Tibial artery (tissue), 4 donors: Measurements from ENCODE around the gene FCHSD2.

Experiments
- DNase-seq, 2 donors: peaks; one replicate each; pipeline ENCODE4 v3.0.0-alpha.2; 2019
- H3K27ac ChIP-seq, 2 donors: fragments of 200-600 bp; sonication (generic) in 1 of 2; 1 replicate in 1 of 2; 2 replicates in 1 of 2; pipeline ENCODE4 v1.5.1; 2018 to 2019; ENCODE audit warnings: mild to moderate bottlenecking in 1 of 2
- H3K27me3 ChIP-seq, 2 donors: fragments of 200-600 bp; sonication (generic) in 1 of 2; one replicate each; pipeline versions ENCODE4 v1.5.1 to v1.6.0; 2016 to 2019
- H3K36me3 ChIP-seq, 3 donors: fragments of 200-600 bp; sonication (generic) in 2 of 3; one replicate each; pipeline ENCODE4 v1.5.1; 2016 to 2019; ENCODE audit warnings: mild to moderate bottlenecking in 2 of 3
- H3K4me1 ChIP-seq, 4 donors: fragments of 200-600 bp; sonication (generic) in 2 of 4; 1 replicate in 3 of 4; 2 replicates in 1 of 4; pipeline ENCODE4 v1.5.1; 2016 to 2019
- H3K4me3 ChIP-seq, 2 donors: fragments of 200-600 bp; sonication (generic) in 1 of 2; 1 replicate in 1 of 2; 2 replicates in 1 of 2; pipeline ENCODE4 v1.5.1; 2018 to 2019; ENCODE audit warnings: mild to moderate bottlenecking in 2 of 2
- H3K9me3 ChIP-seq, 3 donors: fragments of 200-600 bp; sonication (generic) in 1 of 3; one replicate each; pipeline ENCODE4 v1.5.1; 2016 to 2019
- intact Hi-C: fragments of 100-400 bp; cut with DNase I; formaldehyde crosslinking; loops from one replicate; pipeline ENCODE4 v1.15.0; 2023; ENCODE audit warnings: low total_unique reads
- TF ChIP-seq, protein P1 (sequence below), 2 experiments: fragments of 200-600 bp in 1 of 2; fragments of 450-650 bp in 1 of 2; IDR thresholded peaks; one replicate each; pipeline ENCODE4 v1.5.1; 2017 to 2019; ENCODE audit warnings: antibody characterized with exemption in 2 of 2, mild to moderate bottlenecking in 1 of 2, moderate library complexity in 1 of 2

FCHSD2 gene

DNA sequence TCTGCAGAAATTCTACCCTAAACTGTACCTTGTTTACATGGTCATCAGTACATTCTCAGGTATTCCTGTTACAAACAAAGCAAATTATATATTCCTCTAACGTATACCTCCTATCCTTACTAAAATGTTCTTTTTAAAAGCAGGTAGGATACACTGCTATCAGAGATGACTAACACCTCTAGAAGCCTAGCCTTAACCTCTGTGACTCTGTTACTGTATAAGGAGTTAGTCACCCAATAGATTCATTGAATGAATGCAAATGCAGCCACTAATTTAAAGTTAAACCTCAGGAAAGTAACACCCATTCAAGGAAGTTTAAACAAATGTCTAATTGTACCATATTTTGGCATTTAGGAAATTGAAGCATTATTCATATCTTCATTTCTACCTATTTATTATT lies 82.2 kb downstream of the FCHSD2 start:
- DNase-seq = no peak
- TF ChIP-seq, protein P1, sequence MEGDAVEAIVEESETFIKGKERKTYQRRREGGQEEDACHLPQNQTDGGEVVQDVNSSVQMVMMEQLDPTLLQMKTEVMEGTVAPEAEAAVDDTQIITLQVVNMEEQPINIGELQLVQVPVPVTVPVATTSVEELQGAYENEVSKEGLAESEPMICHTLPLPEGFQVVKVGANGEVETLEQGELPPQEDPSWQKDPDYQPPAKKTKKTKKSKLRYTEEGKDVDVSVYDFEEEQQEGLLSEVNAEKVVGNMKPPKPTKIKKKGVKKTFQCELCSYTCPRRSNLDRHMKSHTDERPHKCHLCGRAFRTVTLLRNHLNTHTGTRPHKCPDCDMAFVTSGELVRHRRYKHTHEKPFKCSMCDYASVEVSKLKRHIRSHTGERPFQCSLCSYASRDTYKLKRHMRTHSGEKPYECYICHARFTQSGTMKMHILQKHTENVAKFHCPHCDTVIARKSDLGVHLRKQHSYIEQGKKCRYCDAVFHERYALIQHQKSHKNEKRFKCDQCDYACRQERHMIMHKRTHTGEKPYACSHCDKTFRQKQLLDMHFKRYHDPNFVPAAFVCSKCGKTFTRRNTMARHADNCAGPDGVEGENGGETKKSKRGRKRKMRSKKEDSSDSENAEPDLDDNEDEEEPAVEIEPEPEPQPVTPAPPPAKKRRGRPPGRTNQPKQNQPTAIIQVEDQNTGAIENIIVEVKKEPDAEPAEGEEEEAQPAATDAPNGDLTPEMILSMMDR (IDR thresholded peaks at IDR 0.05) = no peak
- no peaks in the 10 kb centered on the region for H3K9me3 ChIP-seq
- H3K36me3 ChIP-seq = peaks cover 0 to 5% (median 0%) of the 10 kb centered on the region in 3 donors
- peaks cover 0 to 76% (median 25%) of the 10 kb centered on the region in 4 donors for H3K4me1 ChIP-seq
- intact Hi-C loops = no loop called here
- no peak overlapping the region for H3K4me3 ChIP-seq
- no peaks in the 10 kb centered on the region for H3K27me3 ChIP-seq
- H3K27ac ChIP-seq = peak overlapping the region in 1 of 2 donors; percentile 29

DNA sequence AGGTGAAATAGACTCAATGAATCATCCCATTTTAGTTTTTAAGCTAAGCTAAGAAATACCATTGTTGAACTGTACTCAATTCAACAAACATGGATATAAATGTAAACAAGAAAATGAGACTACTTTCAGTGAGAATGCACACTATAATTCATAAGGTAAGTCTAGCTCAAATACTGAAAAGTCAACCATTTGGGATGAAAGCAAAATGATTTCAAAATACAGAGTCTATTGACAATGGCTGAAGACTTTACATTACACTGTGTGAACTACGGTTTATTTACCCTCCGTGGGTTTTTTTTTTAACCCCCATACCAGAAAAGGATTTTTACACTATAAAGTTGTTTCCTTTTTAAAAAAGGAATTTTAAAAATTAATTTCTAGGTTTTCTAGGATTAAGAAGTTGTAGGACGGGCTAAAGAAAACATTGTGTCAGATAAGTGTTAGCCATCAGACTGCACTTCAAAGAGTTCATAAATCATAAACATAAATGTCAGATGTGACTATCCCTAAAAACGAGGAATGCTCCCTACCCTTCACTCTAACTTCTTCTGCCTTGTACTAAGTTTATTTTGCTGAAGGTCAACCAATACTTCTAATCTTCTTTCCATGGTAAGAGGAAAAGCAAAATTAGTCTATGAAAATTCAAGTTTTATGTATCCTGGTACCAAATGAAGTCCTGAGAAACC lies 83.0 kb downstream of the FCHSD2 start:
- intact Hi-C loops = no loop called here
- no peak overlapping the region for H3K27ac ChIP-seq
- DNase-seq = no peak
- H3K9me3 ChIP-seq = no peaks in the 10 kb centered on the region
- TF ChIP-seq, protein P1 (IDR thresholded peaks at IDR 0.05) = no peak
- peaks cover 0 to 5% (median 0%) of the 10 kb centered on the region in 3 donors for H3K36me3 ChIP-seq
- peaks cover 0 to 70% (median 25%) of the 10 kb centered on the region in 4 donors for H3K4me1 ChIP-seq
- no peaks in the 10 kb centered on the region for H3K27me3 ChIP-seq
- H3K4me3 ChIP-seq = no peak overlapping the region

DNA sequence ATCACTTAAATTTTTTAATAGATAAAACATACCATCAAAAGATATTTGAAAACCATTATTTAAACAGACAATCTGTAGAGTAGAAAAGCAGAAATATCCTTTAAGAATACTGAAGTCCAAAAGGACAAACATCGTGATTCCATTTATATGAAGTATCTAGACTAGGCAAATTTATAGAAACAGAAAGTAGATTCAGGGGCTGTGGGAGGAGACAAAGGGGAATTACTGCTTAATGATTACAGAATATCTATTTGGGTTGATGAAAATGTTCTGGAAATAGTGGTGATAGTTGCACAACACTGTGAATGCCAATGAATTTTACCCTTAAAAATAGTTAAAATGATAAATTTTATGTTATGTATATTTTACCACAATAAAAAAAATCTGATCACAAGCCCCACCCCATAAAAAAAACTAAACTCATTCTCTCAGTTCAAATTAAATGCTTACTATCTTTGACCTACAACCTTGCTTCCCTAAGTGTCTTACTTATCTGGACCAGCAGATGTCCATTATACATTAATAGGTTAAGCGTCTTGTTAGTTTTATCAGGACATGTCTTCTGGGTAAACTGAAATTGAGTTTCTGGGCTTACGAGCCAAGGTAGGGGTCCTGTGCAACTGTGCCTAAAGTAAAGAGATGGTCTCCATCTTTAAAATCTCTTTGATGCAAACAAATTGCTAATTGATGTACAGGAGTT lies 86.3 kb downstream of the FCHSD2 start:
- TF ChIP-seq, protein P1 (IDR thresholded peaks at IDR 0.05) = no peak
- no peaks in the 10 kb centered on the region for H3K36me3 ChIP-seq
- no peak overlapping the region for H3K27ac ChIP-seq
- H3K4me1 ChIP-seq = peaks cover 0 to 50% (median 12%) of the 10 kb centered on the region in 4 donors
- no peak overlapping the region for H3K4me3 ChIP-seq
- no peak for DNase-seq
- H3K9me3 ChIP-seq = no peaks in the 10 kb centered on the region
- intact Hi-C loops = no loop called here
- H3K27me3 ChIP-seq = no peaks in the 10 kb centered on the region

DNA sequence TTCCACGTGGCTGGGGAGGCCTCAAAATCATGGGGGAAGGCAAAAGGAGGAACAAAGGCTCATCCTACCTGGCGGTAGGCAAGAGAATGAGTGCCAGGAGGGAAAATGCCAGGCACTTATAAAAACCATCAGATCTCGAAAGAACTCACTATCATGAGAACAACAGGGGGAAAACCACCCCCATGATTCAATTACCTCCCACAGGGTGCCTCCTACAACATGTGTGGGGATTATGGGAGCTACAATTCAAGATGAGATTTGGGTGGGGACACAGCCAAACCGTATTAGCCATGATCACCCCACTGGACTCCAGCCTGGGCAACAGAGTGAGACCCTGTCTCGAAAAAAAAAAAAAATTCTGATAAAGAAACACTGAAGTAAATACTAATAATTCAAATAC lies 87.1 kb downstream of the FCHSD2 start:
- intact Hi-C loops = no loop called here
- no peaks in the 10 kb centered on the region for H3K9me3 ChIP-seq
- TF ChIP-seq, protein P1 (IDR thresholded peaks at IDR 0.05) = no peak
- H3K36me3 ChIP-seq = no peaks in the 10 kb centered on the region
- no peak for DNase-seq
- no peaks in the 10 kb centered on the region for H3K27me3 ChIP-seq
- no peak overlapping the region for H3K4me3 ChIP-seq
- H3K27ac ChIP-seq = no peak overlapping the region
- H3K4me1 ChIP-seq = peaks cover 0 to 44% (median 6%) of the 10 kb centered on the region in 4 donors

DNA sequence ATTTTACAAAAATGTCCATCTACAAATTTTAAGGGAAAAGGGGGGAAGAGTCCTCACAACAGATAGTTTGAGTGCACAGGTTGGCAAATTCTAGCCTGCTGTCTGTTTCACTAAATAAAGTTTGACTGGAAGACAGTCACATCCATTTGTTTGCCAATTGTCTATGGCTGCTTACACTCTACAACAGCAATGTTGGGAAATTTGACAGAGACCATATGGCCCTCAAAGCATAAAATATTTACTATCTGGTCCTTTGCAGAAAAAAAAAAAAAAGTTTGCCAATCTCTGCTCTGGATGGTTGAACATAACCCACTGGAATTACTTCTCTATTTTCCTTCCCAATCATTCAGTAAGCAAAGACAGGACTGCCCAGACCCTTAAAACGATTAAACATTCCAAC lies 88.2 kb downstream of the FCHSD2 start:
- H3K36me3 ChIP-seq = no peaks in the 10 kb centered on the region
- intact Hi-C loops = no loop called here
- TF ChIP-seq, protein P1 (IDR thresholded peaks at IDR 0.05) = no peak
- H3K4me3 ChIP-seq = no peak overlapping the region
- H3K27me3 ChIP-seq = no peaks in the 10 kb centered on the region
- no peaks in the 10 kb centered on the region for H3K9me3 ChIP-seq
- no peak overlapping the region for H3K27ac ChIP-seq
- DNase-seq = no peak
- H3K4me1 ChIP-seq = peaks cover 0 to 40% (median 2%) of the 10 kb centered on the region in 4 donors
